PFSK-1 (cell line): ENCODE data around the gene LHPP.

Source experiments
- POLR2AphosphoS5 ChIP-seq: IDR thresholded peaks from 2 replicates; pipeline ENCODE4 v1.6.1; 2012; ENCODE audit warnings: low read depth, mild to moderate bottlenecking, control low read depth, low read length, moderate library complexity
- SIN3A ChIP-seq: IDR thresholded peaks from 2 replicates; pipeline ENCODE4 v1.6.1; 2012; ENCODE audit warnings: mild to moderate bottlenecking, low read length, moderate library complexity, borderline replicate concordance; ENCODE audit not compliant: insufficient read depth
- TF ChIP-seq, protein P1 (sequence below), 2 experiments: IDR thresholded peaks; 2 replicates each; pipeline versions ENCODE4 v1.6.1 to v1.8.0; 2011 to 2012; ENCODE audit warnings: low read depth in 2 of 2, low read length in 2 of 2, control low read depth in 1 of 2, inconsistent platforms in 1 of 2, mild to moderate bottlenecking in 1 of 2, moderate library complexity in 1 of 2; ENCODE audit not compliant: insufficient read depth in 1 of 2

DNA sequence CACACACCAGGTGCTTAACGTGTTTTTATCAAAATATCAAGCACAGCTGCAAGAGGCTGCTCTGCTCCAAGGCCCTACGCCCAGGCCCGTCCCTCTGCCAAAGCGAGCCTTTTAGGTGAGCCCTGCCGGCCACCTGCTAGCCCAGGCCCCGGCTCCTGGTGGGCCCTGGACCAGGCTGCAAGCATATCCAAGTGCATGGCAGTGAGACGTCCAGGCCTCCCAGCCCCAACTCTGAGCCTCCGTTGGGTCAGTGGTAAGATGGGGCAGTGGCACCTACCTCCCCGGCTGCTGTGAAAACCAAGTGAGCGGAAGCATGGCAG, 136.2 kb downstream of the LHPP start:
- TF ChIP-seq, protein P1, sequence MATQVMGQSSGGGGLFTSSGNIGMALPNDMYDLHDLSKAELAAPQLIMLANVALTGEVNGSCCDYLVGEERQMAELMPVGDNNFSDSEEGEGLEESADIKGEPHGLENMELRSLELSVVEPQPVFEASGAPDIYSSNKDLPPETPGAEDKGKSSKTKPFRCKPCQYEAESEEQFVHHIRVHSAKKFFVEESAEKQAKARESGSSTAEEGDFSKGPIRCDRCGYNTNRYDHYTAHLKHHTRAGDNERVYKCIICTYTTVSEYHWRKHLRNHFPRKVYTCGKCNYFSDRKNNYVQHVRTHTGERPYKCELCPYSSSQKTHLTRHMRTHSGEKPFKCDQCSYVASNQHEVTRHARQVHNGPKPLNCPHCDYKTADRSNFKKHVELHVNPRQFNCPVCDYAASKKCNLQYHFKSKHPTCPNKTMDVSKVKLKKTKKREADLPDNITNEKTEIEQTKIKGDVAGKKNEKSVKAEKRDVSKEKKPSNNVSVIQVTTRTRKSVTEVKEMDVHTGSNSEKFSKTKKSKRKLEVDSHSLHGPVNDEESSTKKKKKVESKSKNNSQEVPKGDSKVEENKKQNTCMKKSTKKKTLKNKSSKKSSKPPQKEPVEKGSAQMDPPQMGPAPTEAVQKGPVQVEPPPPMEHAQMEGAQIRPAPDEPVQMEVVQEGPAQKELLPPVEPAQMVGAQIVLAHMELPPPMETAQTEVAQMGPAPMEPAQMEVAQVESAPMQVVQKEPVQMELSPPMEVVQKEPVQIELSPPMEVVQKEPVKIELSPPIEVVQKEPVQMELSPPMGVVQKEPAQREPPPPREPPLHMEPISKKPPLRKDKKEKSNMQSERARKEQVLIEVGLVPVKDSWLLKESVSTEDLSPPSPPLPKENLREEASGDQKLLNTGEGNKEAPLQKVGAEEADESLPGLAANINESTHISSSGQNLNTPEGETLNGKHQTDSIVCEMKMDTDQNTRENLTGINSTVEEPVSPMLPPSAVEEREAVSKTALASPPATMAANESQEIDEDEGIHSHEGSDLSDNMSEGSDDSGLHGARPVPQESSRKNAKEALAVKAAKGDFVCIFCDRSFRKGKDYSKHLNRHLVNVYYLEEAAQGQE (IDR thresholded peaks at IDR 0.05; ENCODE audit: insufficient read depth in 1 of 2, low read depth in 2 of 2, low read length in 2 of 2) = no peak
- TF ChIP-seq POLR2AphosphoS5 (no peak), SIN3A (no peak)
